Liver (tissue), 9 donors: ENCODE results near the gene APOBEC2. TPM values are rescaled to one million over a fixed set of nuclear protein-coding genes. Genes with fewer than 3 reads are reported as not detected.
"Not testable (repeated sequence)": the region's sequence is repeated elsewhere in the genome, so short reads cannot be mapped to it uniquely, and the experiment has no call there.

Source experiments
- DNase-seq: peaks from one replicate; pipeline ENCODE4 v3.0.0-alpha.2; 2017; ENCODE audit warnings: low spot score
- H3K27ac ChIP-seq, 2 donors: one replicate each; pipeline ENCODE4 v1.7.0; 2013; ENCODE audit warnings: inconsistent platforms in 2 of 2, low read length in 2 of 2, control low read depth in 1 of 2, low read depth in 1 of 2, mild to moderate bottlenecking in 1 of 2
- H3K27me3 ChIP-seq, 4 donors: one replicate each; pipeline versions ENCODE4 v1.6.1 to v1.7.0; 2013; ENCODE audit warnings: low read length in 3 of 4, inconsistent platforms in 1 of 4, mild to moderate bottlenecking in 1 of 4, moderate library complexity in 1 of 4; ENCODE audit not compliant: control insufficient read depth in 4 of 4, insufficient read depth in 4 of 4
- H3K36me3 ChIP-seq, 4 donors: one replicate each; pipeline versions ENCODE4 v1.6.1 to v1.7.0; 2013; ENCODE audit warnings: low read length in 3 of 4, mild to moderate bottlenecking in 3 of 4, low read depth in 1 of 4, moderate library complexity in 1 of 4; ENCODE audit not compliant: control insufficient read depth in 4 of 4, insufficient read depth in 3 of 4
- H3K4me1 ChIP-seq, 4 donors: one replicate each; pipeline versions ENCODE4 v1.6.1 to v1.7.0; 2013; ENCODE audit warnings: low read length in 3 of 4, mild to moderate bottlenecking in 3 of 4, moderate library complexity in 1 of 4; ENCODE audit not compliant: control insufficient read depth in 4 of 4, insufficient read depth in 4 of 4
- H3K4me3 ChIP-seq, 3 donors: one replicate each; pipeline versions ENCODE4 v1.6.1 to v1.7.0; 2013; ENCODE audit warnings: low read length in 3 of 3, control low read depth in 1 of 3, low read depth in 1 of 3, mild to moderate bottlenecking in 1 of 3
- H3K9ac ChIP-seq, 2 donors: one replicate each; pipeline ENCODE4 v1.7.0; 2013; ENCODE audit warnings: low read length in 2 of 2, mild to moderate bottlenecking in 2 of 2, moderate library complexity in 2 of 2, control low read depth in 1 of 2, low read depth in 1 of 2
- H3K9me3 ChIP-seq, 4 donors: one replicate each; pipeline versions ENCODE4 v1.6.1 to v1.7.0; 2013; ENCODE audit warnings: low read length in 3 of 4; ENCODE audit not compliant: control insufficient read depth in 4 of 4
- ATF3 ChIP-seq: IDR thresholded peaks from 2 replicates; pipeline ENCODE4 v1.6.1; 2016; ENCODE audit warnings: antibody characterized with exemption
- FOXA1 ChIP-seq: IDR thresholded peaks from 2 replicates; pipeline ENCODE4 v1.6.1; 2016; ENCODE audit warnings: antibody characterized with exemption
- FOXA2 ChIP-seq: IDR thresholded peaks from 2 replicates; pipeline ENCODE4 v1.6.1; 2016; ENCODE audit warnings: antibody characterized with exemption
- HNF4A ChIP-seq, 2 donors: conservative IDR thresholded peaks; 2 replicates each; pipeline ENCODE4 v1.6.1; 2016; ENCODE audit warnings: antibody characterized with exemption in 2 of 2, mild to moderate bottlenecking in 2 of 2
- MAX ChIP-seq: IDR thresholded peaks from 2 replicates; pipeline ENCODE4 v1.6.1; 2016; ENCODE audit warnings: antibody characterized with exemption
- NR2F2 ChIP-seq: IDR thresholded peaks from 2 replicates; pipeline ENCODE4 v1.6.1; 2016; ENCODE audit warnings: antibody characterized with exemption
- REST ChIP-seq: IDR thresholded peaks from 2 replicates; pipeline ENCODE4 v1.6.1; 2016; ENCODE audit warnings: antibody characterized with exemption, mild to moderate bottlenecking
- TAF1 ChIP-seq: conservative IDR thresholded peaks from 2 replicates; pipeline ENCODE4 v1.6.1; 2016; ENCODE audit warnings: antibody characterized with exemption, mild to moderate bottlenecking
- ZBTB33 ChIP-seq: IDR thresholded peaks from 2 replicates; pipeline ENCODE4 v1.6.1; 2016; ENCODE audit warnings: antibody characterized with exemption
- WGBS: extraction: QIAGEN DNeasy Blood & Tissue Kit; methylation state at CpG from one replicate; pipeline ENCODE4 v1.1.7; 2013; 5-methylcytosine and 5-hydroxymethylcytosine counted together
- polyA plus RNA-seq, 2 donors: library from polyadenylated mRNA; stranded (reverse) in 1 of 2; unstranded in 1 of 2; fragments of 200-250 nt in 1 of 2; fragments of >200 nt in 1 of 2; fragmentation: Nextera tagmentation in 1 of 2; extraction: Ambion mirVana in 1 of 2; gene quantifications; one replicate each; pipeline versions ENCODE4 v1.2.1 to v1.2.3, GENCODE V29; 2013 to 2015
- total RNA-seq, 2 donors: library from RNA; depleted of rRNA; stranded (reverse); fragments of >200 nt; gene quantifications; one replicate each; pipeline ENCODE4 v1.2.3, GENCODE V29; 2014
- donor health status: healthy.
- donor health status: healthy.
- donor health status: healthy.
- donor health status: healthy.
- donor health status: healthy.

Gene APOBEC2
- total and polyA plus RNA-seq, 4 donors, result 1.6 to 2.3 TPM; not detected in 2

GRCh38 chr6:41014780-41015179 lies 38.2 kb upstream of the APOBEC2 start:
- WGBS, result 93% methylated on average over 4 of the region's 4 CpGs
- Histone ChIP-seq H3K27me3 (no peaks in the 10 kb centered on the region), H3K4me1 (peaks cover 10 to 36% (median 27%) of the 10 kb centered on the region in 4 donors), H3K4me3 (no peak overlapping the region), H3K36me3 (no peaks in the 10 kb centered on the region), H3K27ac (no peak overlapping the region), H3K9ac (no peak overlapping the region), H3K9me3 (no peaks in the 10 kb centered on the region)
- no peak for DNase-seq
- TF ChIP-seq FOXA1 (no peak), HNF4A (conservative IDR thresholded peaks at IDR 0.05) (no peak), REST (no peak), NR2F2 (no peak), ATF3 (no peak)

- H3K4me1 ChIP-seq, result peaks cover 10 to 36% (median 27%) of the 10 kb centered on the region in 4 donors
- WGBS, result 97% methylated on average over 4 of the region's 5 CpGs
- not testable (repeated sequence) for H3K9me3 ChIP-seq, H3K27ac ChIP-seq, H3K9ac ChIP-seq, DNase-seq, H3K36me3 ChIP-seq, H3K27me3 ChIP-seq, H3K4me3 ChIP-seq
These were observed 37.1 kb upstream of the APOBEC2 start for GRCh38 chr6:41015860-41016259.

GRCh38 chr6:41017663-41018062 lies 35.3 kb upstream of the APOBEC2 start:
- WGBS, result 75% methylated on average over 1 of the region's 1 CpG
- Histone ChIP-seq H3K27ac (no peak overlapping the region), H3K9ac (no peak overlapping the region), H3K9me3 (no peaks in the 10 kb centered on the region), H3K4me1 (peaks cover 5 to 23% (median 17%) of the 10 kb centered on the region in 4 donors), H3K27me3 (no peaks in the 10 kb centered on the region), H3K4me3 (no peak overlapping the region), H3K36me3 (no peaks in the 10 kb centered on the region)
- TF ChIP-seq FOXA2, result no peak
- no peak for TF ChIP-seq REST
- no peak for TF ChIP-seq HNF4A (conservative IDR thresholded peaks at IDR 0.05)
- TF ChIP-seq TAF1, result no peak
- TF ChIP-seq NR2F2, result no peak
- no peak for TF ChIP-seq MAX
- TF ChIP-seq ZBTB33, result no peak
- DNase-seq, result no peak
